GM18511 (cell line): ENCODE data around the gene RTL1.

Experiments used
- ATAC-seq: cut with Tn5 transposase; IDR thresholded peaks from one replicate; pipeline ENCODE4 v1.9.1; 2021; ENCODE audit warnings: mild to moderate bottlenecking, moderate library complexity; ENCODE audit not compliant: unreplicated experiment

Gene RTL1

GRCh38 chr14:100851946-100852620 lies 51.4 kb downstream of the RTL1 start:
- no peak for ATAC-seq

- no peak for ATAC-seq
Measured at GRCh38 chr14:100851586-100851916, 52.0 kb downstream of the RTL1 start.

GRCh38 chr14:100850841-100851585 lies 52.5 kb downstream of the RTL1 start:
- peak; percentile 83 for ATAC-seq

GRCh38 chr14:100849115-100849781 lies 54.3 kb downstream of the RTL1 start:
- no peak for ATAC-seq

- ATAC-seq, result no peak
Measured at GRCh38 chr14:100846309-100846859, 57.1 kb downstream of the RTL1 start.

- ATAC-seq, result no peak
Measured at GRCh38 chr14:100845341-100845740, 58.2 kb downstream of the RTL1 start.

- no peak for ATAC-seq
Measured at GRCh38 chr14:100844846-100845245, 58.7 kb downstream of the RTL1 start.

- ATAC-seq, result no peak
Measured at GRCh38 chr14:100844421-100844820, 59.1 kb downstream of the RTL1 start.

- no peak for ATAC-seq
Measured at GRCh38 chr14:100844082-100844408, 59.5 kb downstream of the RTL1 start.

- ATAC-seq, result no peak
Measured at GRCh38 chr14:100842799-100843198, 60.7 kb downstream of the RTL1 start.

- ATAC-seq, result no peak
Measured at GRCh38 chr14:100841761-100842403, 61.6 kb downstream of the RTL1 start.

GRCh38 chr14:100841066-100841760 lies 62.3 kb downstream of the RTL1 start:
- ATAC-seq, result no peak

GRCh38 chr14:100840286-100841065 lies 63.0 kb downstream of the RTL1 start:
- ATAC-seq, result no peak

- ATAC-seq, result no peak
Measured at GRCh38 chr14:100839681-100840111, 63.8 kb downstream of the RTL1 start.

GRCh38 chr14:100839315-100839585 lies 64.3 kb downstream of the RTL1 start:
- ATAC-seq, result no peak

GRCh38 chr14:100838493-100839314 lies 64.8 kb downstream of the RTL1 start:
- no peak for ATAC-seq

GRCh38 chr14:100837805-100838350 lies 65.6 kb downstream of the RTL1 start:
- ATAC-seq, result no peak

- no peak for ATAC-seq
Measured at GRCh38 chr14:100836941-100837804, 66.3 kb downstream of the RTL1 start.
